ENCODE results near the gene CD63.

Gene CD63

DNA sequence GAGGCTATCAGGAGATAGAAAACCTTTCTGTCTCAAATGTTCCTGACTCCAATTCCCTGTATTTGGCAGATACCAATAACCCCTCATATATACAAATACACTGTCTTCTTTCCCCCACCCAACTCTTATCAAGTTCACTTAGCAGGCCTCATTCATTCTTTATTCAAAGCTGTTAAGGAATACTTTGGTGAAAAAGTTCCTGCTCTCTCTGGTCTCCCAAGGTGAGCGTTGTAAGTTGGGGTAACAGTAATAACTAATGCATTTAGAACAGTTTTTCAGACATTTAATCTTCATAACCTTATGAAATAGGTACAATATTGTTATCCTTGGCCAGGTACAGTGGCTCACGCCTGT is 10.2 kb upstream of the CD63 start:
- no peak for DNase-seq

DNA sequence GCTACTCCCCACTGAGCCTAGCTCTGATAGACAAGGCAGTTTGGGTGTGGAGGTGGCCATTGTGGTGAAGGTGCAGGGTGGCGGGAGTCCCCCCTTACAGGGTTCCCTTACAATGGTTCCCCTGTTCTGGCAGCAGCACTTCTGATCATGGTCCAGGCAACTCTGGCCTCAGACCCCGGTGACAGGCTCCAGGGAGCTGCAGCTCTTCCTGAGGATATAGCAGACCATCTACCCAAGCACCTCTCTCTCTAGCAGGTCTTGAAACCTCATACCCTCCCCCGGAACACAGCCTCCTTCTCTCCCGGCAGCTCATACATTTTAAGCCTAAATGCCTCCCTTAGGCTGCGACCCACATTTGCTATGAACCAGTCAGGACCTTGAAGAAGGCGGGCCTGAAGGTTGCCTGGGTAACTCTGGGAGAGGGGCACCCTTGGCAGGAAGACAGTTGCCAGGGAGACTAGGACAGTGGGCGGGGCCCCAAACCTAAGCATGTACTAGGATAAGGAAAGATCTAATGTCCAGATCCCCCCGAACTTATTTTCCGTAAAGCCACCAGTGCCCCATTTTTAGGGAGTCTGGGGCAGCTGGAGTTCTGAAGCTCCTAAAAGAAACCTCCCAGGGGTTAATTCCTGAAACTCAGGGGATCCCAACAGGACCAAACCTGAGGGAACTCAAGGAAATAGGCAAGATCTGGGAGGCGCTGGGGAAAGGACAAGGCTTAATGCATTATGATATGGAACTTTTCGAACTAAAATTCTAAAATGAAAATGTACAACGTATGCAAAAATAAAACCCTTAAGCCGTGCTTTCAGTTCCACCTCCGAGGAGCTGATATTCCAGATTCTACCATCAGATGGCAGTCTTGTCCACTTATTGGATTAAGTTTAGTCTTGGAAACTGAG is 9.6 kb upstream of the CD63 start:
- peak; percentile 61 for DNase-seq

DNA sequence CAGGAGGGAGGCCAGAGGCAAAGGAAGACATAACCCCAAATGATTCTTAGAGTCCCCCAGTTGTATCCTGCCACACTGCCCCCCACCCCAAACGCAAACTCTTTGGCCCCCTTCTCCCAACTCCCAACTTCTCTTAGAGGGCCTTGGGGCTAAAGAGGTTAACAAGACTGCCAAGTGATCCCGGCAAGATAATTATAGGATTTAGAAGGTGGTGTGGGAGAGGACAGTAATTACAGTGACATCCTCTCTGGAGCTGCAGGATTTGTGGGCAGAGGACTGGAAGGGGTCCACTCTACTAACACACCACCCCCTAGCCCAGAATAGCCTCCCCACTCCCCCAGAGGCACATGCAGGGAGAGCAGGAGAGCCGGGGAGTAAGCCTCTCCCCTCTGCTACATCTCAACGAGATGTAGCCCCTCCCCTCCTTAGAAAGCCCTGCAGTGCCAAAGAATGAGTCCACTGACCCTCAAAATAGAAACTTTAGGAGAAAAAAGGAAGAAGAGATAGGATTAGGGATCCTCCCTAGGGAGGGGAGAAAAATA is 8.8 kb upstream of the CD63 start:
- no peak for DNase-seq

DNA sequence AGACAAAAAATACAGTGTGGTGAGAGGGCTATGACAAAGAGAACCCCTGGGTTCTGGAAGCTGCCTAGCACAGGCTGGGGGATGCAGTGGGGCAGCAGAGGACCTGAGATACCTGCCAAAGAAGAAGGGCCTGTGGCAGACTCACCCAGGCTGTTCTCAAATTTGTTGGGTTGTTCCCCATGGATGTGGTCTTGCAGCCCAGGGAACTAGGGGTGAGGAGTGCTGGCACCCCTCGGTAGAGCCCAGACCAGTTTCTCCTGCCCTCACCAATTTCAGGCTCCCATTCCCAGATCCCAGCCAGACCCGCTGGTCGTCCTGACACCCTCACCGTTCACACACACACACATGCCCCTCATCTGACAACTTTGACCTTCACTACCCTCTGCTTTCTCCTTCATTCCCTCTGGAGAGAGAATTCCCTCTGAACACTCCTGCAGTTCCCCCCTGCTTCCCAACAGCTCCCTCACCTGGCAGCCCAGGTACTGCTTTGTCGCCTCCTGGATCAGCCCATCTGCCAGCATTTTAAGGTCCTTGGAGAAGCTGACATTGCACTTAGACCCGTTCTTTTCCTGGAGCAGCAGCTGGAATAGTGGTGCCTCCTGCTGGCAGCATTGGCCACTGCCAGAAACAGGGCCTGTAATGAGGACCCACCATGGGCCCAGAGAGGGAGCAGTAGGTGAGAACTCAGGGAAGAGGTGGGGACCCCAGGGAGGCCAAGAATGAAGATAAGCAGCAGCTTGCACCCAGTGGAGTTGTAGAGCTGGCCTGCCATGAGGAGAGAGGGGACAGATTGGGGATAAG is 8.2 kb upstream of the CD63 start:
- DNase-seq: peak; percentile 10

DNA sequence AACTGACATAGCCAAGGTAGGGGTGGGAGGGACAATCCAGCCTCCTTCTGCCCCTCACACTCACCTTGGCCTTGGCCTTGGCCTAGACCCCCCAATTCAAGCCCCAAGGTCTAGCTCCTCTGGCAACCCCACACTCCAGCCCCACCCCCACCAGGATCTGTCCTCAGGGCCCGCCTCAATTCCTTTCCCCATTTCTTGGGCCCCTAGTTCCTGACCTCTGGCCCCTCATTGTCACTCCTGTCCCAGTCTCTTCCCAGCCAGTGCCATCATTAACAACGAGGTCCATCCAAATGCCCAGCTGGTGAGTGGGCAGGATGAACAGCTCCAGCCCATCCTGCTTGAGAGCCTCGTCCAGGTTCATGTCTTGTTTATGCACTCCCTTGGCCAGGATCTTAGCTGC is 7.3 kb upstream of the CD63 start:
- DNase-seq: no peak

DNA sequence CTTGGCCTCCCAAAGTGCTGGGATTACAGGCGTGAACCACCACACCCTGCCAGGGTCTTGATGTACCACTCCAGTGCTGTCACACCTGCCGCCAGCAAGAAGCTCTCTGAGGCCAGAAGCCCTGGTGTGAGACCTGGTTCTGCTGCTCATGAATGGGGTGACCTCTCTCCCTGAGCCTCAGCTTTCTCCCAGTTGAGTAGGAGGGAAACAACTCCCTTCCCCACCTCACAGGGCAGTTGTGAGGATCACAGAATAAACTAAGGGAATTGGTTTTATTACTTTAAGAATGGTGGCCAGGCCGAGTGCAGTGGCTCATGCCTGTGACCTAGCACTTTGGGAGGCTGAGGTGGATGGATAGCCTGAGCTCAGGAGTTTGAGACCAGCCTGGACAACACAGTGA is 5.8 kb upstream of the CD63 start:
- no peak for DNase-seq

DNA sequence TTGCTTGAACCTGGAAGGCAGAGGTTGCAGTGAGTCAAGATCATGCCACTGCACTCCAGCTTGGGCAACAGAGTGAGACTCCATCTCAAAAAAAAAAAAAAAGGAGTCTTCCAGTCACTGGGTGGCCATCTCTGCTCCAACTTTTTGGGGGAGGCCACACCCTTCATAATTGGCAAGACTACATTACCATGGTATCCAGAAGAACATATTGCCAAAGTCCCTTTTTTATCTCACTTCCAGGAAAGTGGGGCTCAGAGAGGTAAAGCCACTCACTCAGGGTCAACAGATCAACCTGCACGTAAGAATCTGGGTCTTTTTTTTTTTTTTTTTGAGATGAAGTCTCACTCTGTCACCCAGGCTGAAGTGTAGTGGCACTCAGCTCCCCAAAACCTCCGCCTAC is 5.0 kb upstream of the CD63 start:
- no peak for DNase-seq

DNA sequence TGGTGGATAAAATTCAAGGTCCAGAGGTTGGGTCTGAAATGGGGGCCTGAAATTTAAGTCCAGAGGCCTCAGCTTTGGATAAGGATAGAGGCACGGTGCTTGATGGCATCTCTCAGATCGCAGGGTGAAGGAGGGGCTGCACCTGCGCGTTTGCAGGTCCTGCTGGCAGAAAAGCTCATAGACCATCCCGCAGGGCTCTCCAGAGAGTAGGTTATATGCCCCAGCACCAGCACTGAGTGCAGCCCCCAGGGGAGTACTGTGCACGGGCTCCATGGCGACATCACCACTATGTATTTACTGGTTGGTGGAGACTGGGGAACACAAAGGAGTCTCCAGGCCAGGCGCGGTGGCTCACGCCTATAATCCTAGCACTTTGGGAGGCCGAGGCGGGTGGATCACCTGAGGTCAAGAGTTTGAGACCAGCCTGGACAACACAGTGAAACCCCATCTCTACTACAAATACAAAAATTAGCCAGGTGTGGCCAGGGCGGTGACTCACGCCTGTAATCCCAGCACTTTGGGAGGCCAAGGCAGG is 4.3 kb upstream of the CD63 start:
- no peak for DNase-seq

DNA sequence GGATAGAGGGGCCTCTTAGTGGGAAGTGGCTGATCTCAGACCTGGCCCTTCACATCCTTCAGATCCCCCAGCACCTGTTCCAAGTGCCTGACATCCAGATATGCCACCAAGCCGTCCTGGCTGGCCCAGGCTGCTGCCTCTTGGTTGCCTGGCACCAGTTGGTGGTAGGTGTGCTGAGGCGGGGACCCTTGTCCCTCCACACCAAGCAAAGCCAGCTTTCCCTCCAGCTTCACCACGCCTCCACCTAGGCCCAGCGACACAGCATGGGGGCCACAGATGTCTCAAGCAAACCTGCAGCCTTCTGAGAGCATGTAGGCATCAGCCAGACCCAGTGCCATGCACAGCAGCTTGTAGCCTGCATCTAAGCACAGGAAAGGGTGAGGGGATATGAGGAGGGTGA is 3.5 kb upstream of the CD63 start:
- no peak for DNase-seq

DNA sequence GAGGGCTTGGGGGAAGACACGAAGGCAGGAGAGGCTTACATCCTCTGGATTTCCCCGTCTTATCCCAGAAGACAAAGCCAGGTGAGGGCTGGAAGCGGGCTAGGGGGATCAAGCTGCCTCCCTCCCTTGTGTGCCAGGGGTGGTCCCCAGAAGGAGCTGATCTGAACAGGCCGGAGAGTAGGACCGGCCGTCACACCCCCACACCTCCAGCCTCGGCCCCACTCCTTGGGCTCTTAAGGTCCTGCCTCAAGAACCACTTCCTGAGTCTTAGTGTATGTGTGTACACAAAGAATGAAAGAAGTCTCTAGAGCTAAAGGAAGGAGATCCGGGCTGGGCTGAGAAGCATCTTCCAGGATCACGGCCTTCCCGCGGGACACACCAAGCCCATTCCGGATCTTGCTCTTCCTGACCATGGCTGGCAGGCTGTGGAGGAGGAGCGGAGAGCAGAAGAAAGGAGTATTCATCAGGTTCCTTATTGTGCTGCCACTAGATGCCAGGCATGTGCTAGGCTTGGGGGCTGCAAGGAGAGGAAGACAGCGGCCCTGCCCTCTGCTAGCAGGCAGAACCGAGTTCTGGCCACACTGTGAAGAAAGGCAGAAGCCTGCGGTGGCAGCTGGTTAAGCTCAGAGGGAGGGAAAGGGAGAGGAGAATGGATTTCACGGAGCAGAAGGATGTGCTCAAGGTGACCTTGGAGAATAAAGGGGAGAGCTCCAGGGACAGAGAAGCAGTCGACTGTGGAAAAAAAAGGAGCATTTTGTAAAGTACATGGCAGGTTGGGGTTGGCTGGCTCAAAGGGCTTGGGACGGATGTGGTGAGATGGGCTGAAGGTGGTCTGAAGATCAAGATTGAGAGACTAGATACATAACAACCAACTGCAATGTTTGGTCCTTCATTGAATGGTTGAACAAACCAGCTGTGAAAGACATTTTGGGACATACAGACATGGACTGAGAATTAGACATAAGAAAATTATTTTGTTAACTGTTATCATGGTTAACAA is 1.3 kb upstream of the CD63 start:
- no peak for DNase-seq

DNA sequence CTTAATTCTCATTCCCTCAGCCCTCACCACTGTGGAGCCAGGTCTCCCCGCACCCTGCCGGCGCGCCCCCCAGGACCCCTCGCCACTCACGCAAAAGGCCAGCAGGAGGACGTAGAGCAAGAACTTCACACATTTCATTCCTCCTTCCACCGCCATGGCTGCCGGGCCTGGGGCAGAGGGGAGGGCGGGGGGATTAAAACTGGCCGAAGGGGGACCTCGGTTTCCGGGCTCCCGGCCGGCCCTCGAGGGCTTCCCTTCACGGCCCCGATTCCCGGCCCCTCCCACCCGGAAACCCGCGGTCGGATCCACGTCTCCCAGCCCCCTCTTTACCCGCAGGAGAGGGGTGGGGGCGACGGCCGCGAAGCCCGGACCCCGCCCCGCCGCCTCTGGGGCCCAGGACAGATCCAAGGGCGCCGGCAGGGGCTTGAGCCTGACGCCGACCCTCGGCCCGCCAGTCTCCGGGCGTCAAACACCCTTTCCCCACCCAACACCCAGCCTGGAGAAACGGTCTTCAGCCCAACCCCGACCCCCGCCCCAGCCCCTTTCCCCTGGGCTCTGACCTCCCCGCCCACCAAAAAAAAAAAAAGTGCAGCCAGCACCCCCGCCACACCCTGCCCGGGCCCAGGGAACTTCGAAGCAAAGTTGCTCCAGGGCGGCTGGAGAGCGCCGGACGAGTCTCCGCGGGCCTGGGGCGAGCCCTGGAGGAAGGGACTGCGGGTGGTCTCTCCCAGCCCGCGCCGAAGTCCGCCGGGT is 447 bp downstream of the CD63 start:
- DNase-seq: no peak

DNA sequence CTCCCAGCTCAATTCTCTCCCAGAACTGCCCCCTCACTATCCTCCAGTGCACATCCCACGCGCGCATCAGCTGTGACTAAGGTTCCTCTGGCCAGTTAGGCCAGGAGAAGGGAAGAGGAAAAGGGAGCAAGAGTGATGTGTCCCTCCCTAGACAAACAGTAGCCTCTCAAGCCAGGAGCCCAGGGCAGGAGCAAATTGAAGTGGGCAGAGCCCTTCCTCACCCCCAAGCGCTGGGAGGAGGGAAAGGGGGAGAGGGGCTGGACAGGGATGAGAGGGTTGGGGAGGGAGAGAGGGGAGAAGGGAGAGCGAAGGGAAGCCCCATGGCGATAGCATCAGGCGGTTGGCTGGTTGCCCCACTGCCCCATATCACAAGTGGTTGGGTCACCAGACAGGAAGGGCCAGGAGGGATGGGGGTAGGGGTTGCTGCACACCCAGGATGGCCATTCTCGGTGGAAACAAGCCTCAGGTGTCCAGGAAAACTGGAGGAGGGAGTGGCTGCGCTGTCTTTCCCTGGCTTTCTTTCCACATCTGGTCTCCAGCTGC is 1.1 kb downstream of the CD63 start:
- DNase-seq: no peak

DNA sequence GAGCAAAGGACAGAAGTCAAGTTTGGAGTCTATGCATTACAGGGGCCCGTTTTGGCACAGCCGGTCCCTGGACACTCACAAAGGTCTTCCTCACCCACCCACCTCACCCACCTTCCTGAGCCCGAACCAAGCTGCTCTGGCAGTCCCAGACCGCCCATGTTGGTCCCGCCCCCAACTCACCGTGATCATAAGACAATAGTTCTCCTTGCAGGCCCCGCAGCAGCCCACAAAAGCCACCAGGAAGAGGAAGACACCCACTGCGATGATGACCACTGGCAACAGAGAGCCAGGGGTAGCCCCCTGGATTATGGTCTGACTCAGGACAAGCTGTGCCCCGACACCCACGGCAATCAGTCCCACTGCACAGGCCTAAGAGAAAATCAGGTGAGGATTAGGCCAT is 1.8 kb downstream of the CD63 start:
- DNase-seq: no peak

DNA sequence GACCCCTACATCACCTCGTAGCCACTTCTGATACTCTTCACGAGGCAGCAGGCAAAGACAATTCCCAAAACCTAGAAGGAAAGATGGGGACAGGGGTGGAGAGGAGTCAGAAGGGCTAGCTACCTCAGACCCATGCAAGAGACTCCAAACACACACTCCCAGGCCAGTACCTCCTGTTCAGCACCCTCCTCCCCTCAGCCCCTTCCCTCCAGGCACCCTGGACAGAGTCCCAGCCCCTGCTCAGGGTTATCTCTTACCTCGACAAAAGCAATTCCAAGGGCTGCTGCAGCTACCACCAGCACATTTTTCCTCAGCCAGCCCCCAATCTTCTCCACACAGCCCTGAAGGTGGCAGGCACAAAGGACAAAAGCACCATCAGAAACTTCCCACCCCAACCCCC is 3.3 kb downstream of the CD63 start:
- no peak for DNase-seq

DNA sequence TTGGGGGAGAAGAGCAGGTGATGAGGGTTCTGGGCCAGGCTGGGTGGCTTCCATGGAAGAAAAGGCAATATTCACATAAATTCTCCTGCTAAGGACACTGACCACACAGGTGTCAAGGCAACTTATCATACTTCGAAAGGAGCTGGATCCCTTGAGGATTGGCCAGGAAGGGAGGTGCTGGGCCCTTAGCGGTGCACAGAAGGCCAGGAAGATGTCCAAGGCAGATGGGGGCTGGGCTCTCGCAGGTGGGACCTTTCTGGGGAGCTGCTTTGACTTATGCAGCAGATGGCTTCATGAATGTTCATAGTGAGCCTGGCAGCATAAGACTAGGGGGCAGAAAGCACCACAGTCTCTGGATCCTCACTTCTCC is 3.9 kb downstream of the CD63 start:
- DNase-seq: no peak

DNA sequence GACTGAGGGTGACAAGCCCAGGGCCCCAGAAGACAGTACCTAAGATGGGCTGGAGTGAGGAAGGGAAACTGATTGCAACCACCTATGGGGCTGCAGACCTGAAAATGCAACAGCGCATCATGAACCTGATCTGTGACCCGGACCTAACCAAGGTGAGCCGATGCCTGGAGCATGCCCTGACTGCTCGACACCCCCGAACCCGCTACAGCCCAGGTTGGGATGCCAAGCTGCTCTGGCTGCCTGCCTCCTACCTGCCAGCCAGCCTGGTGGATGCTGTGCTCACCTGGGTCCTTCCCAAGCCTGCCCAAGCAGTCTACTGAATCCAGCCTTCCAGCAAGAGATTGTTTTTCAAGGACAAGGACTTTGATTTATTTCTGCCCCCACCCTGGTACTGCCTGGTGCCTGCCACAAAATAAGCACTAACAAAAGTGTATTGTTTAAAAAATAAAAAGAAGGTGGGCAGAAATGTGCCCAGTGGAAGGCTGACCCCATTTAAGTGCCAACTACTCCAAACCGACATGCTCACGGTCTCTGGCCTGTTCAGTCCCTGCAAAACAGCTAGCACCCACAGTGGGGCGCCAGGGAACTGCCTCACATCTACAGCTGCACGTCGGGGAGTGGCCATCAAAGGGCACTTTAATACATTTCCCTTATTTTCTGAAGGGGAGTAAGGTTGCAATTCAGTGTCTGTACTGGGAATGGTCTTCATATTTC is 4.4 kb downstream of the CD63 start:
- peak; percentile 33 for DNase-seq

DNA sequence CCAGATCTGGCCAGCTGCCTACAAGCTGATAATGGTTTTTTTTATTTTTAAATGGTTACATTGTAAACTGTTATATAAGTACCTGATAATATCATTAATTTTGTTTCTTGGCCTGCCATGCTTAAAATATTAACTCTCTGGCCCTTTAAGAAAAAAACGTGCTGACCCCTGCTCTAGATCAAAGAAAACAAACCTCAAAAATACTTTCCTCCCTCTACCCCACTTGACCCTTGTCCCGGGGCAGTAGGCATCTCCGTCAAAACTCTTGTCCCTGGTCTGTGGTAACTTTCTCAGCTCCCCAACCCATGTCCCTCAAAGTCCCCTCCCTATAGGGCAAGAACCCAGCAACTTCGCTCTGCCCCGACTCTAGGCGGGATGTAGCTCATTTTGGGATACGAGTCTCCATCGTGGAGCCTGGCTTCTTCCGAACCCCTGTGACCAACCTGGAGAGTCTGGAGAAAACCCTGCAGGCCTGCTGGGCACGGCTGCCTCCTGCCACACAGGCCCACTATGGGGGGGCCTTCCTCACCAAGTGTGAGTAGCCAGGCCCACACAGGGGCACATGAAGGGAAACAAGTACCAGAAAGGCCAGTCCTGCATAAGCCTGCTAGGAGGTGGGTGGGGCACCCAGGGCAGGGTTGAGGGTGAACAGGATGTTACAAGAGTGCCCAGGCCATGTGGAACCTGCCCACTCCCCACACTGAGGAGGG is 5.1 kb downstream of the CD63 start:
- no peak for DNase-seq

DNA sequence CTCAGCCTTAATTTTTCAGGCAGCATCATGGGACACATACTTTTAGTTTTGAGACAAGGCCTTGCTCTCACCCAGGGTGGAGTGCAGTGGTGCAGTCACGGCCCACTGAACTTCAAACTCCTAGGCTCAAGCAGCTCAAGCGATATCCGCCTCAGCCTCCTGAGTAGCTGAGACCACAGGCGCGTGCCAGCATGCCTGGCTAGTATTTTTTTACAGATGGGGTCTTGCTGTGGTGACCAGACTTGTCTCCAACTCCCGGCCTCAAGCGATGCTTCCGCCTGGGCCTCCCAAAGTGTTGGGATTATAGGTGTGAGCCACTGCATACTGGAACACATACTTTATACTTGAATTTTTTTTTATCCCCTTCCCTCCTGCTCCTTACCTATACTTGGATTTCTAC is 5.9 kb downstream of the CD63 start:
- DNase-seq: no peak

DNA sequence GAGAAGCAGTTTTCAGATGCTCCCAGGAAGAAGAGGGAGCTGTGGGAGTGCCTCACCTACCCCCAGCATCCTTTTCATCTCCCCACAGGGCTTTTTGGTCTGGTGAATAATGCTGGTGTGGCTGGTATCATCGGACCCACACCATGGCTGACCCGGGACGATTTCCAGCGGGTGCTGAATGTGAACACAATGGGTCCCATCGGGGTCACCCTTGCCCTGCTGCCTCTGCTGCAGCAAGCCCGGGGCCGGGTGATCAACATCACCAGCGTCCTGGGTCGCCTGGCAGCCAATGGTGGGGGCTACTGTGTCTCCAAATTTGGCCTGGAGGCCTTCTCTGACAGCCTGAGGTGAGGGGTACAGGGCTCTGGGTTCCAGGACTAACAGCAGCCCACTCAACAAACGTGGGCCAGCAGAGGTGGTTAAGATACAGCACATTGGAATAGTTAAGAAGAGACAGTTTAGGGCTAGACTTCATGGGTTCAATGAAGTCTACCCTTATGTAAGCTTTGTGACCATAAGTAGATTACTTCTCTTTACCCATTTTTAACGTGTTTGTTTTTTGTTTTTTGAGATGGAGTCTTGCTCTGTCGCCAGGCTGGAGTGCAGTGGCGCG is 7.1 kb downstream of the CD63 start:
- DNase-seq: no peak

Measured in effector CD8-positive, alpha-beta T cell (primary cell).